ENCODE data around the gene PRPF19.

DNA sequence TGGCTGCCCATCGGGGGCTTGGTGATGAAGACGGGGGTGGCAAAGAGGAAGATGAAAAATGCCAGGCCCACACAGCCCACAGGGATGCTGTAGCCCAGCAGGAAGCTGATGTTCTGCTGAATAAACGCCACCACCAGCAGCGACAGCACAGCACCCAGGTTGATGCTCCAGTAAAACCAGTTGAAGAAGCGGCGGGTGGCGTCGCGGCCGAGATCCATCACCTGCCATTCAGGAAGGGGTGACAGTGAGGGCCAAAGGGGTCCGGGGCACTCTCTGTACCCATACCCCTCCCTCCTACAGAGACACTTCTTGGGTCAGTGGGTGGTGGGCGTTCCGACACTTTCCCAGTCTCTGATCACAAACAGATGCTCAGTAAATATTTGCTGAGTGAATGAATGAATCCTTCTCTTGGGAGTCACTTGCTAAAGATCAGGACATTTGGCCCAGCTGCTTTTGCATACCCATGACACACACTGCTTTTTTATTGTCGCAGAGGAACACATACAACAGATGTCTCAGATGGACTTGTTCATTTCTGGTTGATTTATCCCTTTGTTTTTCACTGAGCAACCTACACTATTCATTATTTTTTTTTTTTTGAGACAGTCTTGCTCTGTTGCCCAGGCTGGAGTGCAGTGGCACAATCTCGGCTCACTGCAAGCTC, 40.3 kb upstream of the PRPF19 start:
- TF ChIP-seq POLR2A (IDR thresholded peaks at IDR 0.05; ENCODE audit: low read depth), result no peak
- TF ChIP-seq, protein P1, sequence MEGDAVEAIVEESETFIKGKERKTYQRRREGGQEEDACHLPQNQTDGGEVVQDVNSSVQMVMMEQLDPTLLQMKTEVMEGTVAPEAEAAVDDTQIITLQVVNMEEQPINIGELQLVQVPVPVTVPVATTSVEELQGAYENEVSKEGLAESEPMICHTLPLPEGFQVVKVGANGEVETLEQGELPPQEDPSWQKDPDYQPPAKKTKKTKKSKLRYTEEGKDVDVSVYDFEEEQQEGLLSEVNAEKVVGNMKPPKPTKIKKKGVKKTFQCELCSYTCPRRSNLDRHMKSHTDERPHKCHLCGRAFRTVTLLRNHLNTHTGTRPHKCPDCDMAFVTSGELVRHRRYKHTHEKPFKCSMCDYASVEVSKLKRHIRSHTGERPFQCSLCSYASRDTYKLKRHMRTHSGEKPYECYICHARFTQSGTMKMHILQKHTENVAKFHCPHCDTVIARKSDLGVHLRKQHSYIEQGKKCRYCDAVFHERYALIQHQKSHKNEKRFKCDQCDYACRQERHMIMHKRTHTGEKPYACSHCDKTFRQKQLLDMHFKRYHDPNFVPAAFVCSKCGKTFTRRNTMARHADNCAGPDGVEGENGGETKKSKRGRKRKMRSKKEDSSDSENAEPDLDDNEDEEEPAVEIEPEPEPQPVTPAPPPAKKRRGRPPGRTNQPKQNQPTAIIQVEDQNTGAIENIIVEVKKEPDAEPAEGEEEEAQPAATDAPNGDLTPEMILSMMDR (IDR thresholded peaks at IDR 0.05), result no peak

All from esophagus muscularis mucosa (tissue), 3 donors.